Panc1 (cell line): ENCODE results near the gene CPOX. TPM values are rescaled to one million over a fixed set of nuclear protein-coding genes. Genes with fewer than 3 reads are reported as not detected.

ENCODE experiments used
- ATAC-seq: fragments of 200-7000 bp; cut with Tn5 transposase; 2 replicates; pipeline ENCODE4 v1.9.1; 2020; ENCODE audit warnings: mild to moderate bottlenecking, moderate library complexity
- BruUV-seq: library from RNA; stranded (reverse); fragments of 400-500 nt; replicated peaks from 2 replicates; lab custom pipeline; 2021; lab: Mats Ljungman, UMichigan
- CTCF ChIA-PET: fragments of 300-600 bp; sonication (Branson Sonifier 250); formaldehyde crosslinking; loops from one replicate; lab custom pipeline; 2022; ENCODE audit warnings: antibody characterized with exemption; lab: Charles Lee
- POLR2A ChIA-PET: fragments of 300-600 bp; sonication (Branson Sonifier 250); formaldehyde crosslinking; loops from one replicate; lab custom pipeline; 2022; ENCODE audit warnings: antibody characterized with exemption; lab: Charles Lee
- DNase-seq: peaks from one replicate; pipeline ENCODE4 v3.0.0-alpha.2; 2010; ENCODE audit warnings: low read depth, low spot score
- H3K27ac ChIP-seq: 2 replicates; pipeline ENCODE4 v1.5.1; 2011; ENCODE audit warnings: mild to moderate bottlenecking, low read length, inconsistent platforms
- H3K27me3 ChIP-seq: fragments of 200-500 bp; sonication (Bioruptor generic); 2 replicates; pipeline ENCODE4 v1.6.0; 2014; ENCODE audit warnings: low read length, inconsistent platforms; ENCODE audit not compliant: control insufficient read depth, insufficient read depth
- H3K36me3 ChIP-seq: fragments of 200-500 bp; sonication (Bioruptor generic); 2 replicates; pipeline ENCODE4 v1.5.1; 2014; ENCODE audit warnings: inconsistent platforms, mild to moderate bottlenecking, low read length, moderate library complexity; ENCODE audit not compliant: control insufficient read depth, insufficient read depth
- H3K4me1 ChIP-seq: 2 replicates; pipeline ENCODE4 v1.5.1; 2011; ENCODE audit warnings: inconsistent platforms, mild to moderate bottlenecking, low read length, moderate library complexity; ENCODE audit not compliant: control insufficient read depth, insufficient read depth
- H3K4me3 ChIP-seq, 2 experiments: 2 replicates each; pipeline ENCODE4 v1.5.1; 2011 to 2012; ENCODE audit warnings: low read depth in 2 of 2, low read length in 2 of 2, mild to moderate bottlenecking in 2 of 2, inconsistent platforms in 1 of 2, moderate library complexity in 1 of 2
- H3K9me3 ChIP-seq: fragments of 200-500 bp; sonication (Bioruptor generic); 2 replicates; pipeline ENCODE4 v1.5.1; 2014; ENCODE audit warnings: low read depth, mild to moderate bottlenecking, inconsistent platforms, low read length, moderate library complexity; ENCODE audit not compliant: control insufficient read depth, insufficient read depth
- CTCF ChIP-seq: fragments of 450-650 bp; IDR thresholded peaks from 2 replicates; pipeline ENCODE4 v1.5.1; 2017; ENCODE audit warnings: mild to moderate bottlenecking
- POLR2AphosphoS5 ChIP-seq: IDR thresholded peaks from 2 replicates; pipeline ENCODE4 v1.6.1; 2012; ENCODE audit warnings: mild to moderate bottlenecking, low read depth, low read length, moderate library complexity
- REST ChIP-seq, 2 experiments: IDR thresholded peaks; 2 replicates each; pipeline ENCODE4 v1.6.1; 2011 to 2012; ENCODE audit warnings: low read depth in 2 of 2, control low read depth in 1 of 2, low read length in 1 of 2, mild to moderate bottlenecking in 1 of 2, moderate library complexity in 1 of 2; ENCODE audit not compliant: insufficient read depth in 1 of 2
- SIN3A ChIP-seq: IDR thresholded peaks from 2 replicates; pipeline ENCODE4 v1.6.1; 2012; ENCODE audit warnings: low read depth, mild to moderate bottlenecking, low read length, moderate library complexity, borderline replicate concordance; ENCODE audit not compliant: insufficient read depth
- TCF7L2 ChIP-seq: IDR thresholded peaks from 2 replicates; pipeline ENCODE4 v1.6.1; 2011; ENCODE audit warnings: mild to moderate bottlenecking, low read depth, low read length, inconsistent platforms
- in situ Hi-C: cut with HindIII; loops from 2 replicates; pipeline ENCODE4 v1.10.0; 2016; ENCODE audit warnings: low sequenced_read_pairs, low pct_unique_long_range_greater_than_20kb
- intact Hi-C: fragments of 100-400 bp; cut with micrococcal nuclease; formaldehyde crosslinking; loops from one replicate; pipeline ENCODE4 v1.10.0; 2022; ENCODE audit not compliant: unreplicated experiment
- total RNA-seq: library from RNA; stranded (reverse); gene quantifications from one replicate; pipeline ENCODE4 v1.2.1, GENCODE V29; 2021; ENCODE audit not compliant: unreplicated experiment

The CPOX gene
- total RNA-seq, 1 experiment from 2014 or later, result 14.7 TPM

GRCh38 chr3:98532275-98532637, 61.2 kb downstream of the CPOX start:
- POLR2A ChIA-PET, result no interaction called here
- intact Hi-C loops, result no loop called here
- no peaks in the 10 kb centered on the region for H3K4me1 ChIP-seq
- no peaks in the 10 kb centered on the region for H3K36me3 ChIP-seq
- in situ Hi-C loops, result no loop called here
- peaks cover 20% of the 10 kb centered on the region for H3K27me3 ChIP-seq
- H3K9me3 ChIP-seq, result no peaks in the 10 kb centered on the region
- no peak overlapping the region for H3K4me3 ChIP-seq
- CTCF ChIA-PET, result no interaction called here
- TF ChIP-seq CTCF, result no peak
- no peak for TF ChIP-seq SIN3A
- no peak for TF ChIP-seq REST (IDR thresholded peaks at IDR 0.05; ENCODE audit: insufficient read depth in 1 of 2, low read depth in 2 of 2, low read length in 1 of 2)
- TF ChIP-seq TCF7L2, result no peak
- no peak for TF ChIP-seq POLR2AphosphoS5
- BruUV-seq, result no TSS peak
- no peak for DNase-seq
- no peak for ATAC-seq
- H3K27ac ChIP-seq, result no peak overlapping the region

GRCh38 chr3:98531622-98532274, 61.7 kb downstream of the CPOX start, which contains the start of gene GPR15:
Gene GPR15 (plus strand): TSS chr3:98531978. CDS start chr3:98532034, 56 bp downstream.
- no peak within 1 kb of the TSS for H3K27ac ChIP-seq
- in situ Hi-C loops, result no loop called here
- peaks cover 20% of the 10 kb centered on the region for H3K27me3 ChIP-seq
- H3K9me3 ChIP-seq, result no peaks in the 10 kb centered on the region
- no peaks in the 10 kb centered on the region for H3K36me3 ChIP-seq
- ATAC-seq (no peak), DNase-seq (no peak)
- POLR2A ChIA-PET, result no interaction called here
- no peak within 1 kb of the TSS for H3K4me3 ChIP-seq
- no peaks in the 10 kb centered on the region for H3K4me1 ChIP-seq
- no TSS peak for BruUV-seq
- TF ChIP-seq TCF7L2 (no peak), SIN3A (no peak), POLR2AphosphoS5 (no peak), REST (IDR thresholded peaks at IDR 0.05; ENCODE audit: insufficient read depth in 1 of 2, low read depth in 2 of 2, low read length in 1 of 2) (no peak), CTCF (no peak)
- intact Hi-C loops, result no loop called here
- CTCF ChIA-PET, result no interaction called here
